WTC11 (cell line): ENCODE measurements around the gene VAV2.
A peak's percentile ranks its signal among the peaks of the same experiment; 100 is the strongest.

Experiments
- CTCF ChIP-seq: fragments of 200-600 bp; IDR thresholded peaks from 2 replicates; pipeline ENCODE4 v1.8.0; 2022; ENCODE audit warnings: antibody characterized with exemption
- FOXK1 ChIP-seq: sonication (generic); formaldehyde crosslinking; IDR thresholded peaks from 2 replicates; pipeline ENCODE4 v1.8.0; 2022; ENCODE audit warnings: mild to moderate bottlenecking, moderate library complexity, missing genetic modification reagents
- ZNF121 ChIP-seq: sonication (generic); formaldehyde crosslinking; IDR thresholded peaks from 2 replicates; pipeline ENCODE4 v1.8.0; 2023; ENCODE audit warnings: missing genetic modification reagents
- TF ChIP-seq, protein P1 (sequence below): sonication (generic); formaldehyde crosslinking; IDR thresholded peaks from 2 replicates; pipeline ENCODE4 v1.8.0; 2023; ENCODE audit warnings: missing genetic modification reagents
- TF ChIP-seq, protein P2 (sequence below): sonication (generic); formaldehyde crosslinking; IDR thresholded peaks from 2 replicates; pipeline ENCODE4 v1.8.1; 2023; ENCODE audit warnings: mild to moderate bottlenecking, missing genetic modification reagents, moderate library complexity

- TF ChIP-seq FOXK1 (CRISPR knock-in tag) (no peak), ZNF121 (CRISPR knock-in tag) (no peak), CTCF (0 out of 2 replicates have a peak, but pooled peaks have one; percentile 14)
- TF ChIP-seq, protein P1, sequence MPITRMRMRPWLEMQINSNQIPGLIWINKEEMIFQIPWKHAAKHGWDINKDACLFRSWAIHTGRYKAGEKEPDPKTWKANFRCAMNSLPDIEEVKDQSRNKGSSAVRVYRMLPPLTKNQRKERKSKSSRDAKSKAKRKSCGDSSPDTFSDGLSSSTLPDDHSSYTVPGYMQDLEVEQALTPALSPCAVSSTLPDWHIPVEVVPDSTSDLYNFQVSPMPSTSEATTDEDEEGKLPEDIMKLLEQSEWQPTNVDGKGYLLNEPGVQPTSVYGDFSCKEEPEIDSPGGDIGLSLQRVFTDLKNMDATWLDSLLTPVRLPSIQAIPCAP (CRISPR knock-in tag): no peak
- TF ChIP-seq, protein P2, sequence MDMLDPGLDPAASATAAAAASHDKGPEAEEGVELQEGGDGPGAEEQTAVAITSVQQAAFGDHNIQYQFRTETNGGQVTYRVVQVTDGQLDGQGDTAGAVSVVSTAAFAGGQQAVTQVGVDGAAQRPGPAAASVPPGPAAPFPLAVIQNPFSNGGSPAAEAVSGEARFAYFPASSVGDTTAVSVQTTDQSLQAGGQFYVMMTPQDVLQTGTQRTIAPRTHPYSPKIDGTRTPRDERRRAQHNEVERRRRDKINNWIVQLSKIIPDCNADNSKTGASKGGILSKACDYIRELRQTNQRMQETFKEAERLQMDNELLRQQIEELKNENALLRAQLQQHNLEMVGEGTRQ: no peak
Measured at GRCh38 chr9:133844881-133845410, 147.2 kb downstream of the VAV2 start.
